Measurements from ENCODE around the gene FNIP2.

DNA sequence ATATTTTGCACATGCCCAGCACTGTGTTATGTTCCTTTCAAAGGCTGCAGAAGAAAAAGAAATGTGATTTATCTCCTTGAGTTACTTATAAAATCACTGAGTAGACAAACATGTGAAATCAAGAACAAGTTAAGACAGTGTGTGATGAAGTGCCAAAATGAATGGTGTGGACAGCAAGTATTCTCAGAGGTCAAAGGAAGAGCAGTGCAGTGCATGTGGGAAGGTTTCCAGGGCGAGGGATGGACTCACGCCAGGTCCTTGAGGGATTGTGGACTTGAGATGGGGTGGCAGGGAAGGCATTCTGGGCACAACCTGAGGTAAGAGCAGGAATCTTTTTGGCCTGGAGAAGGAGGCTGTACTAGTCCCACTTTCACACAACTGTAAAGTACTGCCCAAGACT lies 115.5 kb downstream of the FNIP2 start:
- TF ChIP-seq, protein P1, sequence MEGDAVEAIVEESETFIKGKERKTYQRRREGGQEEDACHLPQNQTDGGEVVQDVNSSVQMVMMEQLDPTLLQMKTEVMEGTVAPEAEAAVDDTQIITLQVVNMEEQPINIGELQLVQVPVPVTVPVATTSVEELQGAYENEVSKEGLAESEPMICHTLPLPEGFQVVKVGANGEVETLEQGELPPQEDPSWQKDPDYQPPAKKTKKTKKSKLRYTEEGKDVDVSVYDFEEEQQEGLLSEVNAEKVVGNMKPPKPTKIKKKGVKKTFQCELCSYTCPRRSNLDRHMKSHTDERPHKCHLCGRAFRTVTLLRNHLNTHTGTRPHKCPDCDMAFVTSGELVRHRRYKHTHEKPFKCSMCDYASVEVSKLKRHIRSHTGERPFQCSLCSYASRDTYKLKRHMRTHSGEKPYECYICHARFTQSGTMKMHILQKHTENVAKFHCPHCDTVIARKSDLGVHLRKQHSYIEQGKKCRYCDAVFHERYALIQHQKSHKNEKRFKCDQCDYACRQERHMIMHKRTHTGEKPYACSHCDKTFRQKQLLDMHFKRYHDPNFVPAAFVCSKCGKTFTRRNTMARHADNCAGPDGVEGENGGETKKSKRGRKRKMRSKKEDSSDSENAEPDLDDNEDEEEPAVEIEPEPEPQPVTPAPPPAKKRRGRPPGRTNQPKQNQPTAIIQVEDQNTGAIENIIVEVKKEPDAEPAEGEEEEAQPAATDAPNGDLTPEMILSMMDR (conservative IDR thresholded peaks at IDR 0.05 in 1 of 2, IDR thresholded peaks at IDR 0.05 in 1 of 2; ENCODE audit: low read depth in 1 of 2, low read length in 2 of 2) = no peak
- TF ChIP-seq EZH2 (IDR thresholded peaks at IDR 0.05; ENCODE audit: low read length, missing control alignments) = no peak
